DND-41 (cell line): ENCODE results near the gene SSR1.
"Not testable (repeated sequence)": the region's sequence is repeated elsewhere in the genome, so short reads cannot be mapped to it uniquely, and the experiment has no call there.

Source experiments
- ATAC-seq: fragments of 200-7000 bp; cut with Tn5 transposase; 3 replicates; pipeline ENCODE4 v1.9.1; 2021; ENCODE audit warnings: low read depth; ENCODE audit not compliant: insufficient read depth
- DNase-seq: peaks from one replicate; pipeline ENCODE4 v3.0.0-alpha.2; 2020
- H2AFZ ChIP-seq: 2 replicates; pipeline ENCODE4 v1.6.0; 2012; ENCODE audit warnings: low read depth, low read length
- H3K27ac ChIP-seq: 2 replicates; pipeline ENCODE4 v1.5.1; 2012; ENCODE audit warnings: low read length, inconsistent platforms
- H3K27me3 ChIP-seq: fragments of 200-600 bp; sonication (generic); 2 replicates; pipeline ENCODE4 v1.6.0; 2012; ENCODE audit warnings: low read length, mild to moderate bottlenecking, inconsistent platforms; ENCODE audit not compliant: insufficient read depth, poor library complexity
- H3K36me3 ChIP-seq: 2 replicates; pipeline ENCODE4 v1.5.1; 2012; ENCODE audit warnings: low read length, inconsistent platforms; ENCODE audit not compliant: insufficient read depth
- H3K4me1 ChIP-seq: 2 replicates; pipeline ENCODE4 v1.5.1; 2012; ENCODE audit warnings: mild to moderate bottlenecking, low read length; ENCODE audit not compliant: insufficient read depth
- H3K4me2 ChIP-seq: 2 replicates; pipeline ENCODE4 v1.6.0; 2012; ENCODE audit warnings: mild to moderate bottlenecking, moderate library complexity, low read length, inconsistent platforms; ENCODE audit not compliant: insufficient read depth
- H3K4me3 ChIP-seq, 2 experiments: fragments of 200-600 bp in 1 of 2; shearing (Covaris generic) in 1 of 2; 2 replicates each; pipeline ENCODE4 v1.5.1; 2012 to 2016; ENCODE audit warnings: inconsistent platforms in 2 of 2, low read length in 2 of 2, mild to moderate bottlenecking in 2 of 2, low read depth in 1 of 2, moderate library complexity in 1 of 2
- H3K79me2 ChIP-seq: 2 replicates; pipeline ENCODE4 v1.6.0; 2012; ENCODE audit warnings: low read length, inconsistent platforms; ENCODE audit not compliant: insufficient read depth
- H3K9ac ChIP-seq: 2 replicates; pipeline ENCODE4 v1.6.0; 2012; ENCODE audit warnings: low read depth, mild to moderate bottlenecking, inconsistent platforms, low read length, moderate library complexity
- H3K9me3 ChIP-seq: 2 replicates; pipeline ENCODE4 v1.5.1; 2012; ENCODE audit warnings: low read length, moderate library complexity, mild to moderate bottlenecking, inconsistent platforms; ENCODE audit not compliant: insufficient read depth, severe bottlenecking
- H4K20me1 ChIP-seq: 2 replicates; pipeline ENCODE4 v1.6.0; 2012; ENCODE audit warnings: low read length; ENCODE audit not compliant: insufficient read depth
- EZH2 ChIP-seq: IDR thresholded peaks from 3 replicates; pipeline ENCODE4 v1.6.1; 2012; ENCODE audit warnings: borderline replicate concordance, low read depth, mild to moderate bottlenecking, moderate library complexity, low read length, inconsistent platforms; ENCODE audit not compliant: severe bottlenecking
- TF ChIP-seq, protein P1 (sequence below): IDR thresholded peaks from 2 replicates; pipeline ENCODE4 v1.5.1; 2012; ENCODE audit warnings: borderline replicate concordance, low read length, moderate library complexity, mild to moderate bottlenecking; ENCODE audit not compliant: poor library complexity, severe bottlenecking; ENCODE audit errors: extremely low read depth

SSR1 gene

DNA sequence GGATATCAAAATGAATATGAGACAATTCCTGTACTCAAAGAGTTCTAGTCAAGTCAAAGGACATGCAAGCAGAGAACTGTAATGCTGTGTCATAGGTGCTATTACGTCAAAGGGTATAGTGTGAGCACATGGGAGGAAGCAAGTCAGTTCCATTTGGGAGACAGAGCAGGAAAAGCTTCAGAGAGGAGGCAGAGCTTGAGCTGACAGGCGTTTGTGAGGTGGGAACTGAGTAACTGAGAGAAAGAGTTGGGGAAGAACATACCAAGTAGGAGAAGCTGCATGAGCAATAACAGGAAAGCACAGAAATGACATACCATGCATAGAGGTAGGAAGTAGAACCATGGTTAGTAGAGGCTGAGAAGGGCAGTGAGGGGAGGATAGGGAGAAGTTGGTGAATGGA is 15.2 kb upstream of the SSR1 start:
- Histone ChIP-seq H3K27me3 (peaks cover 4% of the 10 kb centered on the region), H4K20me1 (no peaks in the 10 kb centered on the region), H2AFZ (peak overlapping the region; percentile 26; the same call in 1 of the 2 replicates), H3K9ac (no peak overlapping the region), H3K4me1 (no peaks in the 10 kb centered on the region), H3K36me3 (no peaks in the 10 kb centered on the region), H3K79me2 (no peaks in the 10 kb centered on the region), H3K27ac (no peak overlapping the region), H3K9me3 (no peaks in the 10 kb centered on the region), H3K4me3 (no peak overlapping the region), H3K4me2 (no peak overlapping the region)
- ATAC-seq (no peak), DNase-seq (no peak)
- TF ChIP-seq, protein P1, sequence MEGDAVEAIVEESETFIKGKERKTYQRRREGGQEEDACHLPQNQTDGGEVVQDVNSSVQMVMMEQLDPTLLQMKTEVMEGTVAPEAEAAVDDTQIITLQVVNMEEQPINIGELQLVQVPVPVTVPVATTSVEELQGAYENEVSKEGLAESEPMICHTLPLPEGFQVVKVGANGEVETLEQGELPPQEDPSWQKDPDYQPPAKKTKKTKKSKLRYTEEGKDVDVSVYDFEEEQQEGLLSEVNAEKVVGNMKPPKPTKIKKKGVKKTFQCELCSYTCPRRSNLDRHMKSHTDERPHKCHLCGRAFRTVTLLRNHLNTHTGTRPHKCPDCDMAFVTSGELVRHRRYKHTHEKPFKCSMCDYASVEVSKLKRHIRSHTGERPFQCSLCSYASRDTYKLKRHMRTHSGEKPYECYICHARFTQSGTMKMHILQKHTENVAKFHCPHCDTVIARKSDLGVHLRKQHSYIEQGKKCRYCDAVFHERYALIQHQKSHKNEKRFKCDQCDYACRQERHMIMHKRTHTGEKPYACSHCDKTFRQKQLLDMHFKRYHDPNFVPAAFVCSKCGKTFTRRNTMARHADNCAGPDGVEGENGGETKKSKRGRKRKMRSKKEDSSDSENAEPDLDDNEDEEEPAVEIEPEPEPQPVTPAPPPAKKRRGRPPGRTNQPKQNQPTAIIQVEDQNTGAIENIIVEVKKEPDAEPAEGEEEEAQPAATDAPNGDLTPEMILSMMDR: no peak
- no peak for TF ChIP-seq EZH2

DNA sequence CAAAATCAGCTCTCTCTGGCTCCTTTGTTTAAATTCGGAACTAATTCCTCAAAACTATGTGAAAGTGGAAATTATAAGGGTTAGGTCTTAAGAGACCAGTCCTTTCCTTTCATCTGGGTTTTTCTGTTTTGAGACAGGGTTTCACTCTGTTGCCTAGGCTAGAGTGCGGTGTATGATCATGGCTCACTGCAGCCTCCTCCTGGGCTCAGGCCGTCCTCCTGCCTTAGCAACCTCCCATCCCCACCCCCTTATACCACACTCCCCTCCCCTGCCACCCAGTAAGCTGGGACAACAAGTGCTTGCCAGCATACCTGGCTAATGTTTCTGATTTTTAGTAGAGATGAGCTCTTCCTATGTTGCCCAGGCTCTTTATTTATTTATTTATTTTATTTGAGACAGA is 12.8 kb upstream of the SSR1 start:
- H2AFZ ChIP-seq: no peak overlapping the region
- H3K27ac ChIP-seq: no peak overlapping the region
- no peaks in the 10 kb centered on the region for H3K4me1 ChIP-seq
- no peaks in the 10 kb centered on the region for H4K20me1 ChIP-seq
- no peak for DNase-seq
- H3K4me3 ChIP-seq: no peak overlapping the region
- TF ChIP-seq EZH2: no peak
- TF ChIP-seq, protein P1: no peak
- H3K27me3 ChIP-seq: peaks cover 4% of the 10 kb centered on the region
- H3K9me3 ChIP-seq: no peaks in the 10 kb centered on the region
- H3K4me2 ChIP-seq: no peak overlapping the region
- H3K9ac ChIP-seq: no peak overlapping the region
- H3K36me3 ChIP-seq: no peaks in the 10 kb centered on the region
- no peaks in the 10 kb centered on the region for H3K79me2 ChIP-seq
- 0 out of 3 replicates have a peak, but pooled peaks have one; percentile 40 for ATAC-seq

DNA sequence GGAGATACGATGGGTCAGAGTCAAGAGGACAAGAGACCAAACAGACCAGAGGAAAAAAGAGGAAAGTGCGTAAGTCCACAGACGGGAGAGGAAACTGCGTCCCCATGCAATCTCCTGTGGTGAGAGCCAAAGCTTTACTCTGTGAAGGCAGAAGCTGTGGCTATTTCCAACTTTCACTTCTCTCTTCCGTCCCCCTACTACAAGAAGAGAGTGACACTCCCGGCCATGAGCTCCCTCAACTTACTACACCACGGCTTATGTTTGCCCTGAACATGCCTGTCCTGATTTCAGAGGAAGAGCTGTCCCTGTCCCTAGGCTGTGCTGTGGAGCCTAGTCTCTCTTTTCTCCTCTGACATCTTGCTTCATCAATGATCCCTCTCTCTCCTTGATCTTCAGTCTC is 11.5 kb upstream of the SSR1 start:
- H3K4me2 ChIP-seq: no peak overlapping the region
- H3K9ac ChIP-seq: no peak overlapping the region
- DNase-seq (no peak), ATAC-seq (no peak)
- H3K36me3 ChIP-seq: no peaks in the 10 kb centered on the region
- TF ChIP-seq, protein P1: no peak
- no peak for TF ChIP-seq EZH2
- H3K4me3 ChIP-seq: no peak overlapping the region
- H3K27ac ChIP-seq: no peak overlapping the region
- H3K4me1 ChIP-seq: no peaks in the 10 kb centered on the region
- H3K79me2 ChIP-seq: no peaks in the 10 kb centered on the region
- peaks cover 4% of the 10 kb centered on the region for H3K27me3 ChIP-seq
- no peak overlapping the region for H2AFZ ChIP-seq
- H3K9me3 ChIP-seq: no peaks in the 10 kb centered on the region
- no peaks in the 10 kb centered on the region for H4K20me1 ChIP-seq

DNA sequence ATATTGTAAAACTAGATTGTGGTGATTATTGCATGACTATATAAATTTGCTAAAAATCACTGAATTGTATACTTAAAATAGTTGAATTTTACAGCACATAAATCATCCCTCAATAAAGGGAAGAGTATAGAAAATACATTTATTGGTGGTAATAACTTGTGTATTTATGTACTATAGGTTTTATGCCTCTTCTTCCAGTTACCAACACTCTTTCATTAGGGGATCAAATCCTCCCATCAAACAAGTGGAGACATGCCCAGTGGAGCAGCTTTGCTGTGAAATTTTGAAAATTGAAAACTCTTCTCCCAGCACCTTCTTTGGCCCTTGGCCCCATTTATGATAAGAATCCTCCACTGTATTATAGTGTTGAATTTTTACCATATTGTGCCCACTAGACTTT is 10.1 kb upstream of the SSR1 start:
- no peaks in the 10 kb centered on the region for H4K20me1 ChIP-seq
- no peak overlapping the region for H3K9ac ChIP-seq
- ATAC-seq (no peak), DNase-seq (no peak)
- H3K27ac ChIP-seq: no peak overlapping the region
- H2AFZ ChIP-seq: no peak overlapping the region
- peaks cover 4% of the 10 kb centered on the region for H3K27me3 ChIP-seq
- H3K4me2 ChIP-seq: no peak overlapping the region
- H3K79me2 ChIP-seq: no peaks in the 10 kb centered on the region
- H3K4me3 ChIP-seq: no peak overlapping the region
- no peak for TF ChIP-seq EZH2
- TF ChIP-seq, protein P1: no peak
- H3K9me3 ChIP-seq: no peaks in the 10 kb centered on the region
- H3K4me1 ChIP-seq: no peaks in the 10 kb centered on the region
- no peaks in the 10 kb centered on the region for H3K36me3 ChIP-seq

DNA sequence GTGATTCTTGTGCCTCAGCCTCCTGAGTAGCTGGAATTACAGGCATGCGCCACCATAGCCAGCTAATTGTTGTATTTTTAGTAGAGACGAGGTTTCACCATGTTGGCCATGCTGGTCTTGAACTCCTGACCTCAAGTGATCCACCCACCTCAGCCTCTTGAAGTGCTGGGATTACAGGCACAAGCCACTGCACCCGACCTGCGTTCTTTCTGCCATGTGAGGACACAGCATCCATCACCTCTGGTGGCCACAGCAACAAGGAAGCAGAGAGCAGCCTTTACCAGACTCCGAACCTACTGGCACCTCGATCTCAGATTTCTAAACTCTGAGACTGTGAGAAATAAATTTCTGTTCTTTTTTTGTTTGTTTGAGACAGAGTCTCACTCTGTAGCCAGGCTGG is 8.9 kb upstream of the SSR1 start:
- not testable (repeated sequence) for ATAC-seq, H3K27me3 ChIP-seq, DNase-seq, H3K9ac ChIP-seq, H2AFZ ChIP-seq, H3K4me2 ChIP-seq, H3K4me3 ChIP-seq, H3K79me2 ChIP-seq, H3K36me3 ChIP-seq, H3K4me1 ChIP-seq, H3K27ac ChIP-seq, H4K20me1 ChIP-seq, H3K9me3 ChIP-seq
